B cell (primary cell): ENCODE measurements around the gene RAPGEF1.

Experiments
- EZH2 ChIP-seq: IDR thresholded peaks from 2 replicates; pipeline ENCODE4 v1.6.1; 2012; ENCODE audit warnings: borderline replicate concordance, low read depth, mild to moderate bottlenecking, moderate library complexity, low read length; ENCODE audit not compliant: insufficient read depth, poor library complexity, severe bottlenecking
- TF ChIP-seq, protein P1 (sequence below): fragments of 200-600 bp; IDR thresholded peaks from one replicate; pipeline ENCODE4 v1.8.0; 2022; ENCODE audit warnings: antibody characterized with exemption, mild to moderate bottlenecking

DNA sequence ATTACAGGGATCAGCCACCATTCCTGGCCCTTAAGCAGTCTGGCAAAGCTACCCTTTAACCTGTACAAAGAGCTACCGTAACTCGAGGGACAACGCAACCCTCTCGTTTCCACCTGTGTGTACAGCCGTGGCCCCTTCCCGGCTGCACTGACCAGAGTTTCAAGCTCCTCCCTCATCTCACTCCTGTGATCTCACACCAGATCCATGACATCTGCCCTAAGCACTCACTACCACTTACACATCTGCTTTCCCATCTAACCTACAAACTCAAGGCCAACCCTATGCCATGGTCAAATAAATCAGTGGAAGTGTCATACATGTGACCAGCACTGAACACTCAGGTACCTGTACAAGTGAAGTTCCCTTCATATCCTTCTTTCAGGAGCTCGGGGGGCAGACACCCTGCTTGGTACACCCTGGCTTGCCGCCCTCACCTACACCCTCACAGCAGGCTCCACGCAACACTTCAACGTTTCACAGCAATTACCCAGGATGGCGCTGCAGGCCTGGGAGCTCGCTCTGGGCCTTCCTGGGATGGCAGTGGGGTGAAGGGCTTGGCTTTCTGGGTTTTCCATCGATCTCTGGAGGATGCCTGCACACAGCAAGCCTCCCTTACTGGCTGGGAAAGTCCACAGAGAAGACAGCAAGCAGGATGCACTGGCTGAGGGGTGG is 132.8 kb downstream of the RAPGEF1 start:
- TF ChIP-seq, protein P1, sequence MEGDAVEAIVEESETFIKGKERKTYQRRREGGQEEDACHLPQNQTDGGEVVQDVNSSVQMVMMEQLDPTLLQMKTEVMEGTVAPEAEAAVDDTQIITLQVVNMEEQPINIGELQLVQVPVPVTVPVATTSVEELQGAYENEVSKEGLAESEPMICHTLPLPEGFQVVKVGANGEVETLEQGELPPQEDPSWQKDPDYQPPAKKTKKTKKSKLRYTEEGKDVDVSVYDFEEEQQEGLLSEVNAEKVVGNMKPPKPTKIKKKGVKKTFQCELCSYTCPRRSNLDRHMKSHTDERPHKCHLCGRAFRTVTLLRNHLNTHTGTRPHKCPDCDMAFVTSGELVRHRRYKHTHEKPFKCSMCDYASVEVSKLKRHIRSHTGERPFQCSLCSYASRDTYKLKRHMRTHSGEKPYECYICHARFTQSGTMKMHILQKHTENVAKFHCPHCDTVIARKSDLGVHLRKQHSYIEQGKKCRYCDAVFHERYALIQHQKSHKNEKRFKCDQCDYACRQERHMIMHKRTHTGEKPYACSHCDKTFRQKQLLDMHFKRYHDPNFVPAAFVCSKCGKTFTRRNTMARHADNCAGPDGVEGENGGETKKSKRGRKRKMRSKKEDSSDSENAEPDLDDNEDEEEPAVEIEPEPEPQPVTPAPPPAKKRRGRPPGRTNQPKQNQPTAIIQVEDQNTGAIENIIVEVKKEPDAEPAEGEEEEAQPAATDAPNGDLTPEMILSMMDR, result no peak
- no peak for TF ChIP-seq EZH2
